DMS53 treated with DMSO at 0.1 percent for 48 hours (cell line): ENCODE results near the gene TMEM263.
"Not testable (repeated sequence)": the region's sequence is repeated elsewhere in the genome, so short reads cannot be mapped to it uniquely, and the experiment has no call there.

ENCODE experiments used
- DNase-seq: peaks from one replicate; lab custom pipeline; 2025; ENCODE audit not compliant: unreplicated experiment; lab: John Stamatoyannopoulos, UW

TMEM263 gene

DNA sequence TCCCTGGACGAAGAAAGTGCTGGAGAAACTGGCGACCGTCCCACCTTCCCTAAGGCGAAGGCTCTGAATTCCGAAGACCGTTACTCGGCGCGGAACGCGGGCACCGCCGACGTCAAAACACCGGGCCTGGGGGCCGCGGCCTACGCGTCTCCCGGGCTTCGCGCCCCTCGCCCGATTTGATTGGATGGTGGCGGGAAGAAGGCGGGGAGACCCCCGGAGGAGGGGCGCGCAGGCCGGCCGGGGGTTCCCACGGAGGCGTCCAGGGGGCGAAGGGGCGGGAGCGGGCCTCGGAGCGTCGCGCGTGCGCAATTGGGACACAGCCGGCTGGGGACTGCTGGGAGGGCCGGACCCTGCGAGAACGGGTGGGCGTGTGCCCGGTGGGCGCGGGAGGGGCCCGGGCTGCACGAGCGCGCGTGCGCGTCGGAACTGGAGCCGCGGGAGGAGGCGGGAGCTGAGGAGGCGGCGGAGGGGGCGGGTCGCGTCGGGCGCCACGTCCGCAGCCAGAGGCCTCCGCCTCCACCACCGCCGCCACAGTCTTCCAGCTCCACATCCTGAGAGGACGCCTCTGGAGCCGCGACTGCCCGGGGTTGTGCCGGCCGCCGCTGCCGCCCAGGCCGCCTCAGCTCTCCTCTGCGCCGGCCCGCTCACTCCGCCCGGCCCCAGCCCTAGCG is at the start of gene TMEM263:
Gene TMEM263 (plus strand): TSS at position 531 of the 671 bp plus-strand sequence. CDS start 11,210 bp downstream, outside the sequence.
- peak; percentile 90 for DNase-seq

DNA sequence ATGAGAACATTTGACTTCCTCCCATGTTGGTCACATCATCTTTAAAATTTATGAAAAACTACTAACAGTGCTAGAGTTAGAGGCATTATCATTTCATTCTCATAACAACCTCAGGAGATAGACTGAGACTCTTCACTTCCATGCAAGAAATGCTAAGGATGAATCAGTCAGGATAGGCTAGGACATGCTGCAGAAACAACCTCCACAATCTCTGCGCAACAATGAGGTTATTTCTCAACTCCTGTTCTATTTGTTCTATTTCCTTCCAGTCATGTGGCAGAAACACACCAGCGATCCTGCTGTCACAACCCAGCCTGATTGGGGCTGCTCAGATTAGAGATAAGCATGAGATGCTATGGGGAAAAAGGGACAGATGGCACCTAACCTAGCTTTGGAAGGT is 49.0 kb upstream of the TMEM263 start:
- DNase-seq = no peak

DNA sequence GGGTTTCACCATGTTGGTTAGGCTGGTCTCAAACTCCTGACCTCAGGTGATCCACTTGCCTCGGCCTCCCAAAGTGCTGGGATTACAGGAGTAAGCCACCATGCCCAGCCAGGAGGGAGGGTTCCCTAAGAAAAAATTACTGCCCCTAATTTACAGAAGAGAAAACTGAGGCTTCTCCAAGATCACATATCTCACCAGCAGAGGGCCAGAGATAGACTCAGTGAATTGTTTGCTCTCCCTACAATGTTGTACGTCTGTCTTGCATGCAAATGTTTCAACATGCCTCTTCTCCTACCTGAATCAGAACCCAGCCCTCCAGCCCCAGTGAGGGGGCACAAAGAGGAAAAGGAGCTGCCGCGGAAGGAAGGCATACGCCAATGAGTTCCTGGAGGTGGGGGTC is 48.3 kb upstream of the TMEM263 start:
- no peak for DNase-seq

DNA sequence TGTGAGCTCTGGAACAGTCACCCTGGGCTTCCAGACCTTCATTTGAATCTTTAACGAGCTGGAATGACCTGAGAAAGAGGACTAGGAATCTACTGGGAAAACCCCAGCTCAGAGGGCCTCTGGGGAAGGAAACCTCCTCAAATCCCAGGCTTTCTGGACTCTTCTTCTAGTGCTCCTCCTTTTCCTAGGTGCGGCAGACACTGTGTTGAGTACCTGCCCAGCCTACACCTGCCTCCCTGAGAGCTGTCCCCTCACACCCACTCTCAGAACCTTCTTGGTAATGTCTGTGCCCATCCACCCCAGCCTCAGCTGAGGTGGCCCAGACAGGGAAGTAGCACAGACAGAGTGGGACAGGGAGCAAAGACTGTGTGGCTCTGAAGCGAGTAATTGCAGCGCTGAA is 47.9 kb upstream of the TMEM263 start:
- DNase-seq = no peak

DNA sequence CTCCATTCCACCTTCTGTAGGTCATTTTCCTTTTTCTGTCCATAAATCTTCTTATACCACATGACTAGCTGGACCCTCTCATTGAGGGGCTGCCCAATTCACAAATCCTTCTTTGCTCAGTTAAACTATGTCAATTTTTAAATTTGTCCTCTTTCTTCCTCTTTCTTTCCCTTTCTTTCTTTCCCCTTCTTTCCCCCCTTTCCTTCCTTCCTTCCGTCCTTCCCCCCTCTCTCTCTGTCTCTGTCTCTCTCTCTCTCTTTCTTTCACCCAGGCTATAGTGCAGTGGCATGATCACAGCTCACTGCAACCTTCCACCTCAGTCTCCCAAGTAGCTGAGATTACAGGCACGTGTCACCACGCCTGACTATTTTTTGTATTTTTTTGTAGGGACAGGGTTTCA is 47.1 kb upstream of the TMEM263 start:
- no peak for DNase-seq

DNA sequence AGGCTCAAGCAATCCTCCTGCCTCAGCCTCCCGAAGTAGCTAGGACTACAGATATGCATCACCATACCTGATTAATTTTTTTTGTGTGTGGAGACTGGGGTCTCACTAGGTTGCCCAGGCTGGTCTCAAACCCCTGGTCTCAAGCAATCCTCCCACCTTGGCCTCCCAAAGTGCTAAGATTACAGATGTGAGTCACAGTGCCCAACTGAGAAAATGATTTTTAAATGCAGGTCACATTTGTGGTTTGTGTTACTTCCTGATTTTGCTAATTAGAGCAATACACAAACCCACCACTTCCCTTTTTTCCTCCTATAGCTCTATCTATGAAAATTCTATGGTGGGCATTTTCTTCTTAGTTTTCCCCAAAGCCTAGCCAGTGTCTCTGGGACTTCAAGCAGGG is 45.5 kb upstream of the TMEM263 start:
- DNase-seq = no peak

DNA sequence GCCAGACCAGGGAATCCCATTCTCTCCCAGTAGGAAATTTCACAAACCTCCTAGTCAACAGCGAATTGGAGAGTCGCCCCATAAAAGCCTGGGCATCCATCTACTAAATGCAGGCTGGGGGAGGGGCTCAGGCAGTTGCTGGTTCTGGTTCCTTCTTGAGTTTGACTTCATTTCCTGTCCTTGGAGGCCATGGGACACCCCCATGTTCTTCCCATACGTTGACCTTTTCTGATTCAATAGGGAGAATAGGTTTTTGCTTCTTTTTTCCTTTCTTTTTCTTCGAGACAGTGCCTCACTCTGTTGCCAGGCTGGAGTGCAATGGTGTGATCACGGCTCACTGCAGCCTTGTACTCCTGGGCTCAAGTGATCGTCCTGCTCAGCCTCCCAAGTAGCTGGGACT is 44.1 kb upstream of the TMEM263 start:
- no peak for DNase-seq

DNA sequence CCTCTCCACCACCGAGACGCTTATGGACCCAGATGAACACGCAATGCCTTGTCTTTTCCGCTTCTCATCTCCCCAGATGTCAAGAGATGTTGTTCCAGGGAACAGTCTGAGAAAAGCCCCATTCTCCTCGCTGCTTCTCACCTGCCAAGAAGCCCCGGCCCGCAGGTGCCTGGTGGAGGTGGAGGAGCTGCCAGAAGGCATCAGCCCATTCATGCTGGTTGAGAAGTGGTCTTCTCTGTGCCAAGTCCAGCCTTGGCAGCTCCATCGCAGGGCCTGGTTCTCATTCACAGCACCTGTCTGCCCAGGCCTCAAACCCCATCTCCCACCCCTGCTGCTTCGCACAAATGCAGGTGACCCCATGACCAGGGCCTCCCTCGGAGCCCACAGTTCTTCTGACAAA is 42.3 kb upstream of the TMEM263 start:
- DNase-seq = no peak

DNA sequence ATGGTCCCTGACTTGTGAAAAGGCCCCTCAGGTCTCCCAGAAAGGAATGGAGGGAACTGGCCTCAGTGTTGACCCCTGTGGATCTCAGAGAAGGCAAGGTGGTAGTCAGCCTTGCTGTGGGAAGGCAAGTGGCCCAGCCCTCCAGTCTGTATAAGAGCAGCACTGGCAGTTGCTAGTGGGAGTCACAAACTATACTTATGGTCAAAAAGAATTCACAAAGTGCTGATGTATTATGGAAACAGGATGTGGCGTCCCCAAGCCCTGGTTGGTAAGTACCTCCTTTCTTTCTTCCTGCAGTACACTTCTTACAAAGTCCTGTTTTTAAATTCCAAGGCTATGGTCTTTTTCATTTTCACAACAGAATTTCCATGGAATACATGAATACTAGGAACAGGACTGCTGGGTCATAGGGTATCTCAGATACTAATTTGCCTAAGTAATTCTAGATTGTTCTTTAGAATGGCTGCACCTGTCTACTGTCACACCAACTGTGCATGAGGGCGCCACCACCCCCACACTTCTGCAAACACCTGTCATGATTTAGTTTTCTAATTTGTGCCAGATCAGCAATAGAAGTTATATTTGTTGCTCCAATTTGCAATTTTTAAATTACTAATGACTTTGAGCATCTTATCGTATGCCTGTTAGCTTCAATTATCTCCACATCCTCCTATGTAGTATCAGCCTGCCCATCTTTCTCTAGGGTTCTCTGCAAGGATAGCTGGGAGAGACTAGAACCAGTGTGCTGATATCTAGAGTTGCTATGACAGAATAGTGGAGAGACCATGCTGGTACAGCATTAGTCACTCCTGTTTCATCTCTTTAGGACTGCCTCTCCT is 40.7 kb upstream of the TMEM263 start:
- DNase-seq = no peak

DNA sequence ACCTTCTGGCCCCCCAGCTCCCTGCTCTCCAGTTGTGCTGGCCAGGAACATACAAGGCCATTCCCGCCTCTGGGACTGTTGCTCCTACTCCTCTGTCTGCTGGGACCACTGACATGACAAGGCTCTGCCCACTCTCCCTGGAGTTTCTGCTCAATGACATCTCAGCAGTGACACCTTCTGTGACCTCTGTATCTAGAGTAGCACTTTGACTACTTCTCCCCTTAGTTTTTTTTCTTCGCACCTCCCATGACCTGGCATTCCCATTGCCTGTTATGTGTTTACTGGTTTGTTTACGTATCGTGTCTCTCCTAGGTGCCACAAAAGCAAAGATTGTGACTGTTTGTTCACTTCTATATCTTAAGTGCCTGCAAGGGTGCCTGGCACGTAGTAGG is 40.1 kb upstream of the TMEM263 start:
- DNase-seq = no peak

DNA sequence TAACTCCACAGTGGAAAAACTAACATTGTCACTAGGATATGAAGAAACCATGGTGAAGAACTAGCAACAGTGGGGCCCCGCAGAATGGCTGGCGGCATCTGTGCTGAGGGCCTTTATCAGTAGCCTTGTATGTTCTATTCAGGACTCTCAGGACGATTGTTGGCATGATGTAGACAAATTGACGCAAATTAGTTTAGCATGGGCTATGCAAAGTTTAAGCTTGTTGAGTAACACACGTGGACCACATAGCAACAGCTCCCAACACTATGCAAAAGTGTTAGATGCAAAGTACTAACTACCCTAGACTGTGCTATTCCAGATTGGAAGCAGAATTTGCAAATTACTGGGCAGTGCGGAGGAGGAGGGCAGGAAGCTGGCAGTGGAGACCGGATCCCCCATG is 38.2 kb upstream of the TMEM263 start:
- DNase-seq = no peak

DNA sequence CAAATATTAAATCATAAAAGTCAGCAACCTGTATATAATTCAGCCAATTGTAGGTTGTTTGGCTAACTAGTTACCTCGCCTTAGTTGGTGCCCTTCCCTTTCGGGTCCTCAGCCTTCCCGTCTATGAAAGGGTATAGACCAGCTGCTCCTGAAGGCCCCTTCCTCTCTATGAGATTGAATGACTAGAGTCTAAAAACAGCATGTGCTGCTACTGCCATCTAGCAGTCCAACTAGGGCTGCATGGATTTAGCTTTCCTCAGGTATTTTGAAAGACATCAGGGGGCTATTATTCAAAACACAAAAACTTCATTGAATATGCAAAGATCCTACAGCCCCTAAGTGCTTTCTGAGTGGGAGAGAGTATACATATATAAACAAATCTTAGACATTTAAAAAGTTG is 37.0 kb upstream of the TMEM263 start:
- DNase-seq = peak; percentile 30

DNA sequence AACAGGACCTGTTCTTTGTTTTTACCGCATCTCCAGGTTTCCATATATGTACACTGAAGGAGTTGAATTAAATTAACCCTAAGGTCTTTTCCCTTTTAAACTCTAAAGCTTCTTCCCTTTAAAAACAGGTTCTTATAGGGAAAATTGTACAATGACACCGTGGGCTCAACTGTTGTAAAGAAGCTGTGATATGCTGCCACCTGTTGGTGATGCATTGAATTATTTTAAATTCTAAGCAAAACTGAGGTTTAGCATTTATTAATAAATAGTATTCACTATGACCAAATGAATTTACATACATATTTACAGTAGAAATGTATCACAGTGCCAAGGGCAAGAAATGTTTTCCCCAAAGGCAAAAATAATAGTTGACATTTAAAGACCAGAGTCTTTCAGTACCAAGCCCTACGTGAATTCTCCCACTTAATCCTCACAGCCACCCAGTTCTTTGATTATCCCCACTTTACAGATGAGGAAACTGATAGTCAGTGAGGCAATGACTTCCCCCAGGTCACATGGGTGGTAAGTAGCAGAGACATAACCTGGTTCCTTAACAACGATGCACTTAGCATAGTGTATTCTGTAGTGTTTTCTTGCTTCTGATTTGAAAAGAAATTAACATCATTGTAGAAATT is 35.7 kb upstream of the TMEM263 start:
- peak; percentile 63 for DNase-seq

DNA sequence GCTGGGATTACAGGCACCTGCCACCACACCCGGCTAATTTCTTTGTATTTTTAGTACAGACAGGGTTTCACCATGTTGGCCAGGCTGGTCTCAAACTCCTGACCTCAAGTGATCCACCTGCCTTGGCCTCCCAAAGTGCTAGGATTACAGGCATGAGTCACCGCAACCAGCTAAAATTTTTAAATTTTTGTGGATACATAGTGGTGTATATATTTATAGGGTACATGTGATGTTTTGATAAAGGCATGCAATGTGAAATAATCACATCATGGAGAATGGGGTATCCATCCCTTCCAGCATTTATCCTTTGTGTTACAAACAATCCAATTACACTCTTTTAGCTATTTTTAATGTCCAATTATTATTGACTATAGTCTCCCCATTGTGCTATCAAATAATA is 33.7 kb upstream of the TMEM263 start:
- DNase-seq = not testable (repeated sequence)

DNA sequence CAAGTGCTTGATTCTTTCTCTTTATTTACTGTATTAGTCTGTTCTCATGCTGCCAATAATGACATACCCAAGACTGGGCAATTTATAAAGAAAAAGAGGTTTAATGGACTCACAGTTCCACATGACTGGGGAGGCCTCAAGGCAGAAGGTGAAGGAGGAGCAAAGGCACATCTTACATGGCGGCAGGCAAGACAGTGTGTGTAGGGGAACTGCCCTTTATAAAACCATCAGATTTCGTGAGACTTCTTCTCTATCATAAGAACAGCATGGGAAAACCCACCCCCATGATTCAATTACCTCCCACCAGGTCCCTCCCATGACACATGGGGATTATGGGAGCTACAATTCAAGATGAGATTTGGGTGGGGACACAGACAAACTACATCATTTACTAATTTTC is 32.1 kb upstream of the TMEM263 start:
- DNase-seq = not testable (repeated sequence)

DNA sequence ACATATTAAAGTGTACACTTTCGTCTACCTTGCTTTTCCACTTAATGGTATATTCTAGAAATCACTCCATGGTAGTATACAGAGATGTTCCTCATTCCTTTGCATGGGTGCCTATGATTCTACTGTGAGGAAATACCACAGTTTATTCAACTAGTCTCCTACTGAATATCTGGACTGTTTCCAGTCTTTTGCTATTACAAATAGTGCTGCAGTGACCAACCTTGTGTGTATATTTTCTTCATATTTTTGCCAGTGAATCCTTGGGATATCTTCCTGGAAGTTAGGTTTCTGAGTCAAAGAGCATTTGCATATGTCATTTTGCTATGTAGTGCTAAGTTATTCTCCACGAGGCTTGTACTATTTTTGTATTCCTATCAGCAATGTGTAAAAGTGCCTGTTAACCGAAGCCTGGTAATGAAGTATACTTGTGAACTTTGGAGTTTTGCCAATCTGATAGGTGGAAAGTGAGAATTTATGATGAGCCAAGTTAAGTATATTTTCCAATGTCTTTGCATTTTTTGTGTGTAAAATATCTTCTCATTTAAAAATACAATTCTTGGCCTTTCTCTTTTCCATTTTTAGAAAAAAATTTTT is 31.3 kb upstream of the TMEM263 start:
- no peak for DNase-seq

DNA sequence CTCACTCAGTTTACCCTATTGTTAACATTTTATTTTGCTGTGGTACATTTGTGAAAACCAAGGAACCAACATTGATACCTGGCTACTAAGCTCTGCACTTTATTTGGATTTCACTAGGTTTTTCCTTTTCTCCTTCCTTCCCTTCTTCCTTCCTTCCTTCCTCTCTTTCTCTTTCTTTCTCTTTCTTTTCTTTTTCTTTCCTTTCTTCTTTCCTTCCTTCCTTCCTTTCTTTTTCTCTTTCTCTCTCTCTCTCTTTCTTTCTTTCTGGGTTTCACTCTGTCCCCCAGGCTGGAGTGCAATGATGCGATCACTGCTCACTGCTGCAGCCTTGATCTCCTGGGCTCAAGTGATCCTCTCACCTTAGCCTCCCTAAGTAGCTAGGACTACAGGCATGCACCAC is 29.1 kb upstream of the TMEM263 start:
- DNase-seq = no peak

DNA sequence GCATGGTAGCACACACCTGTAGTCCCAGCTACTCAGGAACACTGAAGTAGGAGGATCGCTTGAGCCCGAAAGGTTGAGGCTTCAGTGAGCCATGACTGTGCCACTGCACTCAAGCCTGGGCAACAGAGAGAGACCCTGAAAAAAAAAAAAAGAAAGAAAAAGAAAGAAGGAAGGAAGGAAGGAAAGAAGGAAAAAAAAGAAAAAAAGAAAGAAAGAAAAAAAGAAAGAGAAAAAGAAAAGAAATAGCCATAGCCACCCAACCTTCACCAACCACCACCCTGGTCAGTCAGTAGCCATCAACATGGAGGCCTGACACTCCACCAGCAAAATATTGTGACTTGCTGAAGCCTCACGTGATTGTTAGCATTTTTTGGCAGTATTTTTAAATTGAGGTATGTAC is 21.4 kb upstream of the TMEM263 start:
- DNase-seq = no peak

DNA sequence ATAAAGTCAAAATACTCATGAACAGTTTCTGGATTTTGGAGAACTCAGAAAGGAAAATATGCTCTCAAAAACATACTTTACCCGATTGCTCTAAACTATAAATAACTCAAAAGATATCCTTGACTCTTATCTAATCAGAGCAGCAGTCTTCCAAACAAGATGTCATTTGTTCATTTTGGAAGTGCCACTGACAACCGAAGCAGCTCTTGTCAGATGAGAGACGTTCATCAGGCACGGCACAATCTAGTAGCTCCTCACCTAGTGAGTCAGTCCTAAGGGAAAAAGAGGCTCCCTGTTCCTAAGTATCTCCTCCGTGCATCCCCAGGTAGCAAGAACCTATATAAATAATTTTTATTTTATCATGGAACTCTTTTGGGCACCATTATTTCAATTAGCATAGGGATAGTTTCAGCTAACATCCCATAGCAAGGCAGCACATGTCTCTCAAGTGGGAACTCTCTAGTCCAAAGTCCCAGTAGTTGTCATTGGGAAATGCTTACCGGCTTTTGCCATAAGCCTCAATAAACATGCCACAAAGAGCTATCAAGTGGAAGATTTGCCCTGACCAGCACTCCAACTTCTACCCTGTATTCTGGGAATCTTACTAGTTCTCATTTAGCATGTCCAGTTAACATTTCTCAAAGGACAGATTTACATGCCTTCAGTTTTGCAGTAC is 14.1 kb upstream of the TMEM263 start:
- DNase-seq = no peak

DNA sequence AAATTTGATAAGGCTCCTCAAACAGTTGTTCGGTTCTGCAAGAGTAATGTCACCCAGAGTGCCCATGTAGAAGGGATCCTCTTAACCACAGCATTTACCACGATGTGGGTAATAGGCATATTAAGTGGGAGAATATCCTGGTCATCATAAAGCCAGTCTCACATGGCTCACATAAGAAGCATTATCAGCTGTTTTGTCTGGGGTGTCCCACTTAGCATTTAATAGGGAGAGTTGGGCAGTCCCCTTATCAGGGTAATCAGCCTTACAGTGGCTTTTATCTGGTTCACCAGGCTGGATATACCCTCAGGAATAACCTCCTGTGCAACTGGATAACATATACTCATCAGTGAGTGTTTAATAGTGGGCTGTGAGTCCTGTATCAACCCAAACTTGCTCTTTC is 12.9 kb upstream of the TMEM263 start:
- DNase-seq = no peak

DNA sequence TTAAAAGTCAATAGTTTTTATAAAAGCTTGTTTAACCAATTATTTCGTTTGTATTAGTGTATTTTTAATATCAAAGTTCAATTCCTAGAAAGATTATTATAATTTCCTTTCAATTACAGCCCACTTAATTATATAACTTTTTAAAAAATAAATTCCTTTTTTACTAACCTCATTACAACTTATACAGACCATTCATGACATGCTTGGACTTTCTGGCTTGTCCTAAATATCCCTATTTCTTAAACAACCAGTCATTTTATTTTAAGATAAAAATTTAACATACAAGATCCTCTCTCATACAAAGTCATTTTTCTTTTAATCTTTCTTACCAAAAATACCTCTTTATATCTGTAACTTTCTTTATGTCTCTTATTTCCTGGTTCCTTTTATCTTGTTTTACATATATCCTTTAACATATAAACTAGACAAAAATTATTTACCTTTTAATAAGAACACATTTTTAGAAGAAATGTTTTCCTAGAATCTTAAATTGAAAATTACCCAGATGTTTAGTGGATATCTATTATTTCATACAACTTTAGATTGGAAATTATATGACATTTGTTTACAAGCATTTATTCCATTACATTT is 10.4 kb upstream of the TMEM263 start:
- no peak for DNase-seq
